Mesendoderm (in vitro differentiated cells): ENCODE data around the gene CRACDL.

Source experiments
- DNase-seq: peaks from one replicate; pipeline ENCODE4 v3.0.0; 2013
- H2AK5ac ChIP-seq: 2 replicates; pipeline ENCODE4 v1.6.1; 2013; ENCODE audit warnings: low read length, inconsistent platforms
- H2BK120ac ChIP-seq: 2 replicates; pipeline ENCODE4 v1.6.1; 2013; ENCODE audit warnings: low read depth, mild to moderate bottlenecking, low read length, moderate library complexity, mixed read lengths
- H2BK15ac ChIP-seq: replicated peaks from 2 replicates; pipeline ENCODE4 v1.6.1; 2013; ENCODE audit warnings: low read depth, mild to moderate bottlenecking, moderate library complexity
- H2BK5ac ChIP-seq: 2 replicates; pipeline ENCODE4 v1.6.1; 2013; ENCODE audit warnings: low read length, inconsistent platforms
- H3K18ac ChIP-seq: 2 replicates; pipeline ENCODE4 v1.6.1; 2013; ENCODE audit warnings: mild to moderate bottlenecking, low read length, mixed read lengths
- H3K23ac ChIP-seq: one replicate; pipeline ENCODE4 v1.6.1; 2013; ENCODE audit warnings: low read length
- H3K27ac ChIP-seq: 2 replicates; pipeline ENCODE4 v1.5.1; 2013; ENCODE audit warnings: low read depth, mild to moderate bottlenecking, inconsistent platforms, low read length, moderate library complexity
- H3K27me3 ChIP-seq: 2 replicates; pipeline ENCODE4 v1.6.1; 2013; ENCODE audit warnings: low read length, control low read depth, mild to moderate bottlenecking, inconsistent platforms; ENCODE audit not compliant: insufficient read depth, poor library complexity
- H3K36me3 ChIP-seq: 2 replicates; pipeline ENCODE4 v1.6.1; 2013; ENCODE audit warnings: low read length, inconsistent platforms; ENCODE audit not compliant: control insufficient read depth, insufficient read depth
- H3K4ac ChIP-seq: one replicate; pipeline ENCODE4 v1.6.1; 2013; ENCODE audit warnings: low read depth, mild to moderate bottlenecking, low read length, moderate library complexity
- H3K4me1 ChIP-seq: 2 replicates; pipeline ENCODE4 v1.6.1; 2013; ENCODE audit warnings: low read depth, low read length, inconsistent platforms; ENCODE audit not compliant: control insufficient read depth
- H3K4me2 ChIP-seq: 2 replicates; pipeline ENCODE4 v1.6.1; 2013; ENCODE audit warnings: low read length
- H3K4me3 ChIP-seq: 2 replicates; pipeline ENCODE4 v1.5.1; 2013; ENCODE audit warnings: mild to moderate bottlenecking, low read length
- H3K56ac ChIP-seq: one replicate; pipeline ENCODE4 v1.6.1; 2013; ENCODE audit warnings: low read length
- H3K79me1 ChIP-seq: 2 replicates; pipeline ENCODE4 v1.6.1; 2013; ENCODE audit warnings: low read length, inconsistent platforms
- H3K79me2 ChIP-seq: 2 replicates; pipeline ENCODE4 v1.6.1; 2013; ENCODE audit warnings: mild to moderate bottlenecking, low read length; ENCODE audit not compliant: control insufficient read depth, insufficient read depth
- H3K9ac ChIP-seq: 2 replicates; pipeline ENCODE4 v1.6.1; 2013; ENCODE audit warnings: low read length, inconsistent platforms
- H4K5ac ChIP-seq: one replicate; pipeline ENCODE4 v1.6.1; 2013; ENCODE audit warnings: low read length
- H4K8ac ChIP-seq: one replicate; pipeline ENCODE4 v1.6.1; 2013; ENCODE audit warnings: low read depth, mild to moderate bottlenecking, control low read depth, low read length, moderate library complexity
- WGBS: extraction: QIAGEN DNeasy Blood & Tissue Kit; methylation state at CpG from one replicate; pipeline ENCODE4 v1.1.7; 2013; ENCODE audit warnings: low lambda C conversion rate, missing lambda C conversion rate; ENCODE audit not compliant: insufficient coverage; ENCODE audit errors: extremely low coverage; 5-methylcytosine and 5-hydroxymethylcytosine counted together

CRACDL gene

GRCh38 chr2:98929920-98930319 is 6.1 kb downstream of the CRACDL start:
- DNase-seq, result no peak
- Histone ChIP-seq H2BK5ac (no peak overlapping the region), H3K4ac (no peak overlapping the region), H3K4me2 (no peak overlapping the region), H4K8ac (no peak overlapping the region), H3K9ac (no peak overlapping the region), H3K27me3 (no peaks in the 10 kb centered on the region), H3K4me3 (no peak overlapping the region), H2BK120ac (no peak overlapping the region), H3K56ac (no peak overlapping the region), H3K4me1 (no peaks in the 10 kb centered on the region), H4K5ac (no peak overlapping the region), H3K36me3 (no peaks in the 10 kb centered on the region), H3K79me1 (no peaks in the 10 kb centered on the region), H3K79me2 (no peaks in the 10 kb centered on the region), H3K27ac (no peak overlapping the region), H3K23ac (no peak overlapping the region), H3K18ac (no peak overlapping the region), H2BK15ac (no peak overlapping the region), H2AK5ac (no peak overlapping the region)
- no CpG with 5 or more reads among the region's 15 CpGs for WGBS

DNA sequence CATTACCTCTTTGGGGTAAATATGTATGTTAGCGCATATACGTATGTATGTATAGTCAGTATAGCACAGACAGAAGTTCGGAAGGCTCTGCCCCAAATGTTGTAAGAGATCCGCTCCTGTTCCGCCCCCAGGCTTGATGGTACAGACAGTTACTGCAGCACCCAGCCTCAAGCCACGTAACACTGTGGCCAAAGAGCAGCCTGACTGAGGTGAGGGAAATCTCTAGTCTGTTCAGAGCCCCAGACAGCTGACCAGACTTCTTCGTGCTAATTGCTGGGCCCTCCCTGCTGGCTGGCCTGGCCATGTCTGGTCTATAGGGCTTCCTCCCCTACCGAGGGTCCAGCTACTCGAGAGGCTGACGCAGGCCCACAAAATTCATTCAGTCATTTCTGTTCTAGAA is 7.8 kb downstream of the CRACDL start:
- no CpG with 5 or more reads among the region's 10 CpGs for WGBS
- no peak overlapping the region for H3K9ac ChIP-seq
- no peak overlapping the region for H4K5ac ChIP-seq
- no peak overlapping the region for H3K27ac ChIP-seq
- no peak overlapping the region for H2BK120ac ChIP-seq
- H3K36me3 ChIP-seq, result no peaks in the 10 kb centered on the region
- no peak overlapping the region for H3K18ac ChIP-seq
- H3K4ac ChIP-seq, result no peak overlapping the region
- H3K4me3 ChIP-seq, result no peak overlapping the region
- H3K56ac ChIP-seq, result no peak overlapping the region
- no peak overlapping the region for H2BK15ac ChIP-seq
- no peak overlapping the region for H3K23ac ChIP-seq
- no peak for DNase-seq
- no peaks in the 10 kb centered on the region for H3K27me3 ChIP-seq
- H4K8ac ChIP-seq, result no peak overlapping the region
- no peaks in the 10 kb centered on the region for H3K79me1 ChIP-seq
- no peaks in the 10 kb centered on the region for H3K4me1 ChIP-seq
- H3K79me2 ChIP-seq, result no peaks in the 10 kb centered on the region
- H2BK5ac ChIP-seq, result no peak overlapping the region
- H2AK5ac ChIP-seq, result no peak overlapping the region
- no peak overlapping the region for H3K4me2 ChIP-seq

GRCh38 chr2:98927027-98927426 is 9.0 kb downstream of the CRACDL start:
- Histone ChIP-seq H3K27me3 (no peaks in the 10 kb centered on the region), H3K4me3 (no peak overlapping the region), H3K79me2 (no peaks in the 10 kb centered on the region), H2AK5ac (no peak overlapping the region), H3K27ac (no peak overlapping the region), H3K36me3 (no peaks in the 10 kb centered on the region), H3K23ac (no peak overlapping the region), H3K4me2 (no peak overlapping the region), H2BK5ac (no peak overlapping the region), H4K5ac (no peak overlapping the region), H2BK120ac (no peak overlapping the region), H3K9ac (no peak overlapping the region), H4K8ac (no peak overlapping the region), H3K56ac (no peak overlapping the region), H2BK15ac (no peak overlapping the region), H3K4me1 (no peaks in the 10 kb centered on the region), H3K79me1 (no peaks in the 10 kb centered on the region), H3K4ac (no peak overlapping the region), H3K18ac (no peak overlapping the region)
- no CpG with 5 or more reads among the region's 13 CpGs for WGBS
- no peak for DNase-seq

GRCh38 chr2:98926601-98927000 is 9.4 kb downstream of the CRACDL start:
- Histone ChIP-seq H2BK15ac (no peak overlapping the region), H3K4me2 (no peak overlapping the region), H2AK5ac (no peak overlapping the region), H3K56ac (no peak overlapping the region), H4K5ac (no peak overlapping the region), H3K9ac (no peak overlapping the region), H3K4me1 (no peaks in the 10 kb centered on the region), H2BK120ac (no peak overlapping the region), H3K18ac (no peak overlapping the region), H4K8ac (no peak overlapping the region), H3K36me3 (no peaks in the 10 kb centered on the region), H3K4ac (no peak overlapping the region), H3K23ac (no peak overlapping the region), H2BK5ac (no peak overlapping the region), H3K79me1 (no peaks in the 10 kb centered on the region), H3K27me3 (no peaks in the 10 kb centered on the region), H3K27ac (no peak overlapping the region), H3K79me2 (no peaks in the 10 kb centered on the region), H3K4me3 (no peak overlapping the region)
- no CpG with 5 or more reads among the region's 12 CpGs for WGBS
- no peak for DNase-seq

GRCh38 chr2:98924910-98925309 is 11.1 kb downstream of the CRACDL start:
- H3K27ac ChIP-seq, result no peak overlapping the region
- no peak overlapping the region for H4K5ac ChIP-seq
- no peaks in the 10 kb centered on the region for H3K79me1 ChIP-seq
- H3K4me3 ChIP-seq, result no peak overlapping the region
- no peak overlapping the region for H2BK15ac ChIP-seq
- H3K27me3 ChIP-seq, result no peaks in the 10 kb centered on the region
- no peak overlapping the region for H2BK5ac ChIP-seq
- no peak overlapping the region for H2AK5ac ChIP-seq
- H3K79me2 ChIP-seq, result no peaks in the 10 kb centered on the region
- no peak overlapping the region for H3K23ac ChIP-seq
- WGBS, result no CpG with 5 or more reads among the region's 4 CpGs
- no peaks in the 10 kb centered on the region for H3K36me3 ChIP-seq
- H3K4me1 ChIP-seq, result no peaks in the 10 kb centered on the region
- DNase-seq, result no peak
- no peak overlapping the region for H3K56ac ChIP-seq
- H3K4ac ChIP-seq, result no peak overlapping the region
- no peak overlapping the region for H2BK120ac ChIP-seq
- no peak overlapping the region for H3K4me2 ChIP-seq
- H3K9ac ChIP-seq, result no peak overlapping the region
- H4K8ac ChIP-seq, result no peak overlapping the region
- no peak overlapping the region for H3K18ac ChIP-seq

GRCh38 chr2:98924038-98924830 is 11.8 kb downstream of the CRACDL start:
- Histone ChIP-seq H3K56ac (no peak overlapping the region), H4K5ac (no peak overlapping the region), H3K27ac (no peak overlapping the region), H3K18ac (no peak overlapping the region), H3K4me3 (no peak overlapping the region), H2BK120ac (no peak overlapping the region), H3K36me3 (no peaks in the 10 kb centered on the region), H3K27me3 (no peaks in the 10 kb centered on the region), H2BK5ac (no peak overlapping the region), H3K4ac (no peak overlapping the region), H2BK15ac (no peak overlapping the region), H3K4me1 (no peaks in the 10 kb centered on the region), H3K9ac (no peak overlapping the region), H3K4me2 (no peak overlapping the region), H3K79me2 (no peaks in the 10 kb centered on the region), H4K8ac (no peak overlapping the region), H3K79me1 (no peaks in the 10 kb centered on the region), H2AK5ac (no peak overlapping the region), H3K23ac (no peak overlapping the region)
- WGBS, result no CpG with 5 or more reads among the region's 4 CpGs
- DNase-seq, result no peak
